ENCODE results near the gene MTO1. TPM values are rescaled to one million over a fixed set of nuclear protein-coding genes. Genes with fewer than 3 reads are reported as not detected.

The MTO1 gene
- polyA plus RNA-seq, 1 of the 3 experiments (the other 2 are of a cell fraction) = 11.4 TPM

DNA sequence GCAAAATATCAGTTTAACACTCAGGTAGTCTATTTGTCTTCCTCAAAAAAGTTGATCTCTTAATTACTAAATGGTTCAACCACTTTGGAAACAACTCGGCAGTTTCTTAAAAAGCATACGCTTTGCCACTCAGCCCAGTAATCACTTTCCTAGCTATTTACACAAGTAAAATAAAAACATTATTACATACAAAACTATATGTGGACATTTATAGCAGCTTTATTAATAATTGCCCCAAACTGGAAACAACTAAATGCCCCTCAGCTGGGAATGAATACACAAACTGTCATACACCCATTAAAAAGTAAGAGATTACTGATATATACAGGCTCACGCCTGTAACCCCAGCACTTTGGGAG is 51.9 kb downstream of the MTO1 start:
- no peak for DNase-seq
- WGBS (ENCODE audit: low lambda C conversion rate) = 92% methylated on average over 3 of the region's 3 CpGs

More for the DNA sequence above, 51.9 kb downstream of the MTO1 start:
- Histone ChIP-seq H3K27me3 (ENCODE audit: insufficient read depth) (no peaks in the 10 kb centered on the region), H3K9ac (no peak overlapping the region), H3F3A (replicated peaks; ENCODE audit: insufficient read depth) (peaks cover 84% of the 10 kb centered on the region), H3K4me1 (ENCODE audit: control insufficient read depth in 1 of 2, insufficient read depth in 2 of 2, low read depth in 1 of 2, low read length in 1 of 2) (peaks cover 13 to 14% of the 10 kb centered on the region in 2 experiments; a peak in 3 of 4 replicates), H3K79me2 (ENCODE audit: insufficient read depth) (peaks cover 23% of the 10 kb centered on the region), H4K20me1 (ENCODE audit: insufficient read depth) (peaks cover 53% of the 10 kb centered on the region), H3K36me3 (replicated peaks in 1 of 2; ENCODE audit: control insufficient read depth in 1 of 2, insufficient read depth in 2 of 2, low read length in 1 of 2) (peaks cover 32 to 37% of the 10 kb centered on the region in 2 experiments), H3K27ac (ENCODE audit: low read depth in 2 of 2, low read length in 1 of 2) (peak overlapping the region in 1 of 2 experiments; percentile 28; a peak in 2 of 4 replicates), H3K9me3 (no peaks in the 10 kb centered on the region), H2AFZ (ENCODE audit: low read depth) (no peak overlapping the region), H3K9me2 (no peaks in the 10 kb centered on the region), H3K4me3 (ENCODE audit: low read depth in 2 of 2, low read length in 1 of 2) (no peak overlapping the region), H3K4me2 (no peak overlapping the region)
- ChIA-PET CTCF (interaction anchor here (0.6 to 3.0 kb wide), 3 partner anchors 11 to 245 kb away, joined by 3 to 22 read pairs (median 5); no protein-coding TSS in a partner anchor), POLR2A (interaction anchor here (0.6 to 3.1 kb wide), 4 partner anchors 8 to 93 kb away, joined by 3 to 11 read pairs (median 8); partner anchors contain the start of gene EEF1A1)
- TF ChIP-seq ELF1 (IDR thresholded peaks at IDR 0.05) (no peak), EZH2phosphoT487 (IDR thresholded peaks at IDR 0.05; ENCODE audit: borderline replicate concordance, low read depth) (no peak), SMC3 (IDR thresholded peaks at IDR 0.05; ENCODE audit: low read depth, low read length) (no peak), SIN3A (IDR thresholded peaks at IDR 0.05; ENCODE audit: borderline replicate concordance, low read depth, low read length) (no peak), FOXJ3 (CRISPR knock-in tag; IDR thresholded peaks at IDR 0.05) (no peak), GABPA (IDR thresholded peaks at IDR 0.05; ENCODE audit: low read depth) (no peak), POLR2AphosphoS5 (IDR thresholded peaks at IDR 0.05; ENCODE audit: low read depth, low read length) (no peak), FOXM1 (IDR thresholded peaks at IDR 0.05; ENCODE audit: low read depth) (no peak), RAD21 (IDR thresholded peaks at IDR 0.05; ENCODE audit: low read length) (no peak), NFIC (IDR thresholded peaks at IDR 0.05; ENCODE audit: borderline replicate concordance) (no peak), CHD2 (IDR thresholded peaks at IDR 0.05; ENCODE audit: low read length, partially characterized antibody) (no peak), MEF2A (IDR thresholded peaks at IDR 0.05; ENCODE audit: borderline replicate concordance, low read depth) (no peak), NRF1 (IDR thresholded peaks at IDR 0.05; ENCODE audit: low read depth, low read length) (no peak), JUND (IDR thresholded peaks at IDR 0.05) (no peak)
- TF ChIP-seq, protein P1, sequence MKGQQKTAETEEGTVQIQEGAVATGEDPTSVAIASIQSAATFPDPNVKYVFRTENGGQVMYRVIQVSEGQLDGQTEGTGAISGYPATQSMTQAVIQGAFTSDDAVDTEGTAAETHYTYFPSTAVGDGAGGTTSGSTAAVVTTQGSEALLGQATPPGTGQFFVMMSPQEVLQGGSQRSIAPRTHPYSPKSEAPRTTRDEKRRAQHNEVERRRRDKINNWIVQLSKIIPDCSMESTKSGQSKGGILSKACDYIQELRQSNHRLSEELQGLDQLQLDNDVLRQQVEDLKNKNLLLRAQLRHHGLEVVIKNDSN (IDR thresholded peaks at IDR 0.05; ENCODE audit: borderline replicate concordance, low read depth) = no peak
- TF ChIP-seq, protein P2, sequence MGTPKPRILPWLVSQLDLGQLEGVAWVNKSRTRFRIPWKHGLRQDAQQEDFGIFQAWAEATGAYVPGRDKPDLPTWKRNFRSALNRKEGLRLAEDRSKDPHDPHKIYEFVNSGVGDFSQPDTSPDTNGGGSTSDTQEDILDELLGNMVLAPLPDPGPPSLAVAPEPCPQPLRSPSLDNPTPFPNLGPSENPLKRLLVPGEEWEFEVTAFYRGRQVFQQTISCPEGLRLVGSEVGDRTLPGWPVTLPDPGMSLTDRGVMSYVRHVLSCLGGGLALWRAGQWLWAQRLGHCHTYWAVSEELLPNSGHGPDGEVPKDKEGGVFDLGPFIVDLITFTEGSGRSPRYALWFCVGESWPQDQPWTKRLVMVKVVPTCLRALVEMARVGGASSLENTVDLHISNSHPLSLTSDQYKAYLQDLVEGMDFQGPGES (IDR thresholded peaks at IDR 0.05; ENCODE audit: low read depth, low read length) = no peak
- TF ChIP-seq, protein P3, sequence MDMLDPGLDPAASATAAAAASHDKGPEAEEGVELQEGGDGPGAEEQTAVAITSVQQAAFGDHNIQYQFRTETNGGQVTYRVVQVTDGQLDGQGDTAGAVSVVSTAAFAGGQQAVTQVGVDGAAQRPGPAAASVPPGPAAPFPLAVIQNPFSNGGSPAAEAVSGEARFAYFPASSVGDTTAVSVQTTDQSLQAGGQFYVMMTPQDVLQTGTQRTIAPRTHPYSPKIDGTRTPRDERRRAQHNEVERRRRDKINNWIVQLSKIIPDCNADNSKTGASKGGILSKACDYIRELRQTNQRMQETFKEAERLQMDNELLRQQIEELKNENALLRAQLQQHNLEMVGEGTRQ (IDR thresholded peaks at IDR 0.05; ENCODE audit: borderline replicate concordance, low read depth, low read length) = no peak
- TF ChIP-seq, protein P4, sequence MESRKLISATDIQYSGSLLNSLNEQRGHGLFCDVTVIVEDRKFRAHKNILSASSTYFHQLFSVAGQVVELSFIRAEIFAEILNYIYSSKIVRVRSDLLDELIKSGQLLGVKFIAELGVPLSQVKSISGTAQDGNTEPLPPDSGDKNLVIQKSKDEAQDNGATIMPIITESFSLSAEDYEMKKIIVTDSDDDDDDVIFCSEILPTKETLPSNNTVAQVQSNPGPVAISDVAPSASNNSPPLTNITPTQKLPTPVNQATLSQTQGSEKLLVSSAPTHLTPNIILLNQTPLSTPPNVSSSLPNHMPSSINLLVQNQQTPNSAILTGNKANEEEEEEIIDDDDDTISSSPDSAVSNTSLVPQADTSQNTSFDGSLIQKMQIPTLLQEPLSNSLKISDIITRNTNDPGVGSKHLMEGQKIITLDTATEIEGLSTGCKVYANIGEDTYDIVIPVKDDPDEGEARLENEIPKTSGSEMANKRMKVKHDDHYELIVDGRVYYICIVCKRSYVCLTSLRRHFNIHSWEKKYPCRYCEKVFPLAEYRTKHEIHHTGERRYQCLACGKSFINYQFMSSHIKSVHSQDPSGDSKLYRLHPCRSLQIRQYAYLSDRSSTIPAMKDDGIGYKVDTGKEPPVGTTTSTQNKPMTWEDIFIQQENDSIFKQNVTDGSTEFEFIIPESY (IDR thresholded peaks at IDR 0.05; ENCODE audit: borderline replicate concordance, low read depth) = no peak
- TF ChIP-seq, protein P5, sequence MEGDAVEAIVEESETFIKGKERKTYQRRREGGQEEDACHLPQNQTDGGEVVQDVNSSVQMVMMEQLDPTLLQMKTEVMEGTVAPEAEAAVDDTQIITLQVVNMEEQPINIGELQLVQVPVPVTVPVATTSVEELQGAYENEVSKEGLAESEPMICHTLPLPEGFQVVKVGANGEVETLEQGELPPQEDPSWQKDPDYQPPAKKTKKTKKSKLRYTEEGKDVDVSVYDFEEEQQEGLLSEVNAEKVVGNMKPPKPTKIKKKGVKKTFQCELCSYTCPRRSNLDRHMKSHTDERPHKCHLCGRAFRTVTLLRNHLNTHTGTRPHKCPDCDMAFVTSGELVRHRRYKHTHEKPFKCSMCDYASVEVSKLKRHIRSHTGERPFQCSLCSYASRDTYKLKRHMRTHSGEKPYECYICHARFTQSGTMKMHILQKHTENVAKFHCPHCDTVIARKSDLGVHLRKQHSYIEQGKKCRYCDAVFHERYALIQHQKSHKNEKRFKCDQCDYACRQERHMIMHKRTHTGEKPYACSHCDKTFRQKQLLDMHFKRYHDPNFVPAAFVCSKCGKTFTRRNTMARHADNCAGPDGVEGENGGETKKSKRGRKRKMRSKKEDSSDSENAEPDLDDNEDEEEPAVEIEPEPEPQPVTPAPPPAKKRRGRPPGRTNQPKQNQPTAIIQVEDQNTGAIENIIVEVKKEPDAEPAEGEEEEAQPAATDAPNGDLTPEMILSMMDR (IDR thresholded peaks at IDR 0.05) = no peak
